NB4 (cell line): ENCODE measurements around the gene DIDO1.
A peak's percentile ranks its signal among the peaks of the same experiment; 100 is the strongest.

Experiments used
- CTCF ChIP-seq: IDR thresholded peaks from one replicate; pipeline ENCODE4 v1.5.1; 2012; ENCODE audit warnings: low read depth, low read length
- POLR2A ChIP-seq: IDR thresholded peaks from 2 replicates; pipeline ENCODE4 v1.6.1; 2011; ENCODE audit warnings: mild to moderate bottlenecking; ENCODE audit not compliant: insufficient read length; ENCODE audit errors: extremely low read depth
- TF ChIP-seq, protein P1 (sequence below): IDR thresholded peaks from 2 replicates; pipeline ENCODE4 v1.6.1; 2011; ENCODE audit warnings: low read depth, low read length

DNA sequence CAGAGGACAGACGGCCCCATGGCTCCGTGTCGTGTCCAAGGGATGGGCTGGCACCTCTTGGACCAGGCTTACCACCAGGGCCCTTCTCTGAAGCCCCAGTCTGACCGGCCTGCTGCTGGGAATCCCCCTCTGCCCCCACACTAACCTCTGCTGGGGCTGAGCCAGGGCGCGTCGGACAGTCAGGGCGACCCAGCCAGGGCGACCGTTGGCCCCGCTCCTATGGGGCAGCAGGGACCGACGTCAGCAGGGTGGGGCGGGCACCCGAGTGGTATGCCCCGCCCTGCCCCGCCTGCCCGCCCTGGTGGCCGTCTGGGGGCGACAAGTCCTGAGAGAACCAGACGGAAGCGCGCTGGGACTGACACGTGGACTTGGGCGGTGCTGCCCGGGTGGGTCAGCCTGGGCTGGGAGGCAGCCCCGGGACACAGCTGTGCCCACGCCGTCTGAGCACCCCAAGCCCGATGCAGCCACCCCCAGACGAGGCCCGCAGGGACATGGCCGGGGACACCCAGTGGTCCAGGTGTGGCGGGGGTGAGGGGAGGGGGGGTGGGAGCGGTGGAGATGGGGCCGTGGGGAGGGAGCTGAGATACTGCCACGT, 26.2 kb upstream of the DIDO1 start, which contains the start of gene SLC17A9:
- peak; percentile 22 for TF ChIP-seq CTCF
- TF ChIP-seq, protein P1, sequence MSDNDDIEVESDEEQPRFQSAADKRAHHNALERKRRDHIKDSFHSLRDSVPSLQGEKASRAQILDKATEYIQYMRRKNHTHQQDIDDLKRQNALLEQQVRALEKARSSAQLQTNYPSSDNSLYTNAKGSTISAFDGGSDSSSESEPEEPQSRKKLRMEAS = peak; percentile 95
- peak; percentile 86 for TF ChIP-seq POLR2A
